ENCODE measurements around the gene CILP2.

The CILP2 gene, protein sequence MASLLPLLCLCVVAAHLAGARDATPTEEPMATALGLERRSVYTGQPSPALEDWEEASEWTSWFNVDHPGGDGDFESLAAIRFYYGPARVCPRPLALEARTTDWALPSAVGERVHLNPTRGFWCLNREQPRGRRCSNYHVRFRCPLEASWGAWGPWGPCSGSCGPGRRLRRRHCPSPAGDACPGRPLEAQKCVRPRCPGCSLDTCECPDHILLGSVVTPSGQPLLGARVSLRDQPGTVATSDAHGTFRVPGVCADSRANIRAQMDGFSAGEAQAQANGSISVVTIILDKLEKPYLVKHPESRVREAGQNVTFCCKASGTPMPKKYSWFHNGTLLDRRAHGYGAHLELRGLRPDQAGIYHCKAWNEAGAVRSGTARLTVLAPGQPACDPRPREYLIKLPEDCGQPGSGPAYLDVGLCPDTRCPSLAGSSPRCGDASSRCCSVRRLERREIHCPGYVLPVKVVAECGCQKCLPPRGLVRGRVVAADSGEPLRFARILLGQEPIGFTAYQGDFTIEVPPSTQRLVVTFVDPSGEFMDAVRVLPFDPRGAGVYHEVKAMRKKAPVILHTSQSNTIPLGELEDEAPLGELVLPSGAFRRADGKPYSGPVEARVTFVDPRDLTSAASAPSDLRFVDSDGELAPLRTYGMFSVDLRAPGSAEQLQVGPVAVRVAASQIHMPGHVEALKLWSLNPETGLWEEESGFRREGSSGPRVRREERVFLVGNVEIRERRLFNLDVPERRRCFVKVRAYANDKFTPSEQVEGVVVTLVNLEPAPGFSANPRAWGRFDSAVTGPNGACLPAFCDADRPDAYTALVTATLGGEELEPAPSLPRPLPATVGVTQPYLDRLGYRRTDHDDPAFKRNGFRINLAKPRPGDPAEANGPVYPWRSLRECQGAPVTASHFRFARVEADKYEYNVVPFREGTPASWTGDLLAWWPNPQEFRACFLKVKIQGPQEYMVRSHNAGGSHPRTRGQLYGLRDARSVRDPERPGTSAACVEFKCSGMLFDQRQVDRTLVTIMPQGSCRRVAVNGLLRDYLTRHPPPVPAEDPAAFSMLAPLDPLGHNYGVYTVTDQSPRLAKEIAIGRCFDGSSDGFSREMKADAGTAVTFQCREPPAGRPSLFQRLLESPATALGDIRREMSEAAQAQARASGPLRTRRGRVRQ

DNA sequence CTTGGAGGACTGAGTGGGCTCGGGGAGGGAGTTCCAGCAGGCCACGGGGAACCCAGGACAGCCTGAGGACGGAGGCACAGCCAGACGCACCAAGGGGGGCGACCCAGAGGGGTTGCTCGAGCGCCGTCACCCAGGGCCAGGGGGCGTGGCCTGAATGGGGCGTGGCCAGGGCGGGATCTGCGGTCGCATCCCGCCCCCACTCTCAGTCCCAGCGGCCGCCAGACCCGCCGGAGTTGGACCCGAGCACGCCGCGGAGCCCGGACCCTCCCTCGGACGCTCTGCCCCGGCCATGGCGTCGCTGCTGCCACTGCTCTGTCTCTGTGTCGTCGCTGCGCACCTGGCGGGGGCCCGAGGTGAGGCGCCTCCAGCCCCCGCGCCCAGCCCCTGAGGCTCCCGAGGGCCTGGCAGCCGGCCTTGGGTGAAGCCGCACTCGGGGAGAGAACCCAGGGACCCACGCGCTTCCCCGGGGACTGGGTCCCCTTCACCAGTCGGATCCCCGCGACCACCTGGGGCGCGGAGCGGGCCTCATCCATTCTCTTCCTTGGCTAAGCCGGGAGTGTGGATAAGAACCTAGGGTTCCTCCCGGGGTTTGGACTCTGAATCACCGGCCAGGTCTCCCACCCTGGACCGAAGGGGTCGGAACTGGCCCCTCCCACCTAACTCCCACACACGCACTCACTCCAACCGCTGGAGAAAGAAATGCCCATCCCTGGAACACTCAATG lies at the start of gene CILP2:
Gene CILP2, plus strand, starts transcription at position 205 of the 724 bp plus-strand sequence. Its CDS starts 85 bp downstream, at position 290.
- peak; percentile 18 to 21 for DNase-seq

DNA sequence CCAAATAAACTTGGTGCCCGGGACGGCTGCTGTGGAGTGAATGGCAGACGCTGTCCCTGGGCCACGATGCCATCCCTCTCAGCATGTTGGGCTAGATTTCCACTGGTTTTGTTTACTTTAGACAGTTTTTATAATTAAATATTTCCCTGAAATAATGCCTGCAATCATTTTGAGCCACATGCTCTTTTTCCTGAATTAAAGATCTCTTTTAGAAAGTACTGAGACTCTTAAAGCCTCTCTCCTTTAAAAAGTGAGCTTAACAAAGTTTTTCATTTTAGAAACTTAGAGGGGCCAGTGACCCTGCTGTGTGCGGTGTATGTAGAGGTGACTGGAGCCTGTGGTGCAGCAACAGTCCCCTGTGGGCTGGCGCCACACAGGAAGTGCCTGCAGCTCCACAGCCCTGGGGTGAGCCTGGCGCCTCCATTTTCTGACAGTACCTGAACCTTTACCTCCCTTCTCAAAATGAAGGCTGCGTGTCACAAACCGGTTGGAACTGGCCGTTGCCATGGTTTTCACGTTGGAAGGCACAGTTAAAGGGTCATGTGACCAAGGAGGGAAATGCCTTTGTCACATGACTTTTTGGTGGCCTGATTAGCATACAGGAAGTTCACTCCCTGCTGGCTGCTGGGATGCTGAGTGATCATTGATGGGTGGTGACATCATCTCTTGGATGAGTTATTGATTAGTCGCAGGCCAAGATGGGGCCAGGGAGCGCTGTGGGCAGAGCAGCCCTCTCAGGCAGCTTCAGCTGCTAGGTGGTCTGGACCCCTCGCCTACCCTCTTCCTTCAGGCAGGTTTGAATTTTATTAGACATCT lies 49.0 kb upstream of the CILP2 start:
- peak in 1 of 2 experiments; percentile 37 for DNase-seq

DNA sequence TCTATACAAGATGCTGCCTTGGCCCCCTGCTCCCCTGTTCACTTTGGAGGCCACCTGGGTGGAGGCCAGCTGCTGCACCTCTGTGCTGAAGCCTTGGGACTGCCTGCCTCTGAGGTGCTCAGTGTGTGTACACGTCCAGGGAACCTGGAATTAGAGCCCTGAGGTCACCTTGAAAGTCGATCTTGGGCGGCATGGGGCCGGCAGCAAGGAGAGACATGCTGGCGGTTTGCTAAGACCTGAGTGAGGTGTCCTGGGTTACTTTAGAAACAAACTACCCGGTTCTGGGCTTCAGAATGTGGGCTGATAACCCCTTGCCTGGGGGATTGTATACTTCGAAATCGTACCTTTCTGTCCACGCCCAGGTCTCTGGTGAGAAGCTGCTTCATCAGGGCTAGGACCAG lies 48.3 kb upstream of the CILP2 start:
- no peak for DNase-seq

DNA sequence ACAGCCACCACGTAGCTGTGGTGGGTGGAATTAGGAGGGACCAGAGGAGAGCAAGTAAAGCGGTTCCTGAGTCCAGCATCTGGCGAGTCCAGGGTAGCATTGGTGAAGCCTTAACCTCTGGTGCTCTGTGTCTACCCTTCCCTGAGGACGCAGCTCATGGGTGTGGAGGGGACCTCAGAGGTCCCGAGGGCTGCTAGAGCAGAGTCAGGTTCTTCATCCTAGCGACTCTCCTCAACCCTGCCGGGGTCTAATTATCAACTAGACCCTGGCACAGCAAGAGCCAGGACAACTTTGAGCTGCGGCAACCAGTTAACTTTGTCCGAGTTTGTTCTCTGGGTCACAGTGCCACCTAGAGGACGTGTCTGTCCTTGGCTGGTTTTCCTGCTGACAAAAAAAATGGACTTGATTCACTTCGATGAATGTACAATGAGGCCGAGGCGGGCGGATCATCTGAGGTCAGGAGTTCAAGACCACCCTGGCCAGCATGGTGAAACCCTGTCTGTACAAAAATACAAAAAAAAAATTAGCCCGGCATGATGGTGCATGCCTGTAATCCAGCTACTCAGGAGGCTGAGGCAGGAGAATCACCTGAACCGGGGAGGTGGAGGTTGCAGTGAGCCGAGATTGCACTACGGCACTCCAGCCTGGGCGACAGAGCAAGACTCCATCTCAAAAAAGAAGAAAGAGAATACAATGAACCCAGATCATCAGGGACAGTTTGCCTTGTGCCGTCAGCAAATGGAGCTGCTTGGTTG lies 47.7 kb upstream of the CILP2 start:
- peak; percentile 54 to 62 for DNase-seq

DNA sequence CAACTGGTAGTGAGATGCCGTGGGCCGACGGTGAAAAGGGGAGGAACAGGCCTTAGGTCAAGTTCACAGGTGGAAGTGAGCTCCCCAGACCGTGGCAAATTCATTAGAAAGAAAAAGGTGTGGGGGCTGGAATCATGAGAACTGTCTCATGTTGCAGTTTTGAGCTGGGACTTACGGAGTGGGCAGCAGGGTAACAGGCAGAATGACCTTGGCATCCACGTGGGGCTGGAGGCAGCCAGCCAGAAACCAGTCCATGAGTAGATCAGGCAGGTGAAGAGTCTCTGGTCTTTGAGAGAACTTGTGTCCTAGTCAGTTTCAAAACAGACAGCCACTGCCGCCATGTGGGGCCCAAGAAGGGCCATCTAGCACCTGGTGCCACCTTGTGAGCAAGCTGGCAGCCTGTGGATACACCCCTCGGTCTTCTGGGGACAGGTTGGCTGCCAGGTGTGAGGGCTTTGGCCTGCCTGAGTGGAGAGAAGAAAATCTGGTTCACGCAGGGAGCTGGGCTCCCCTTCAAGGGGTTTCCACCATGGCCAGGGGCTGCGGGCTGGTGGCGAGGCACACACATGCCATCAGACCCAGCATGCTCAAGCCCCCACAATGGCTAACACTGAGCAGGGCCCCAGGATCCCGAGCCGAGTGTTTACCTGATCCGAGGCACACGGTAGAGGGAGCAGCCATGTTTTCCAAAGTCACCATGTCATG lies 46.6 kb upstream of the CILP2 start:
- DNase-seq = no peak

DNA sequence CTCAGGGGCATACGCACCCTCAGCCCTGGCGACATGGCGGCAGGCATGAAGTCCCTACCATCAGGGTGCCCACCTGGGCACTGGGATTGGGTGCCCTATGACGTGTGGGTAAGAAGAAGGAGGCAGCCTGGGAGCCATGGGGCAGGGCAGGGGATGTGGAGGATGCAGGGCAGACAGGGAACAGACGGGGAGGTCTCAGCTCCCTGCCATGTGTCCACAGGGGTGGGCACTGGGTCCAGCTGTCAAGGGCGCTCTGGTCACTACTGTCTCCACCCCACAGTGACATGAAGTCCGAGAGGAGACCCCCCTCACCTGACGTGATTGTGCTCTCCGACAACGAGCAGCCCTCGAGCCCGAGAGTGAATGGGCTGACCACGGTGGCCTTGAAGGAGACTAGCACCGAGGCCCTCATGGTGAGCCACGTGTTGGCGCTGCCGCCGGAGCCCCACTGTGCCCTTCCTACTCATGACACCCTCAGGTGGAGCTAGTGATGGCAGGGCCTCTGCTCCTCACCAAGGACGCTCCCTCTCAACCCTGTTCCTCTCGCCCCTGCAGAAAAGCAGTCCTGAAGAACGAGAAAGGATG lies 45.9 kb upstream of the CILP2 start:
- DNase-seq = no peak

DNA sequence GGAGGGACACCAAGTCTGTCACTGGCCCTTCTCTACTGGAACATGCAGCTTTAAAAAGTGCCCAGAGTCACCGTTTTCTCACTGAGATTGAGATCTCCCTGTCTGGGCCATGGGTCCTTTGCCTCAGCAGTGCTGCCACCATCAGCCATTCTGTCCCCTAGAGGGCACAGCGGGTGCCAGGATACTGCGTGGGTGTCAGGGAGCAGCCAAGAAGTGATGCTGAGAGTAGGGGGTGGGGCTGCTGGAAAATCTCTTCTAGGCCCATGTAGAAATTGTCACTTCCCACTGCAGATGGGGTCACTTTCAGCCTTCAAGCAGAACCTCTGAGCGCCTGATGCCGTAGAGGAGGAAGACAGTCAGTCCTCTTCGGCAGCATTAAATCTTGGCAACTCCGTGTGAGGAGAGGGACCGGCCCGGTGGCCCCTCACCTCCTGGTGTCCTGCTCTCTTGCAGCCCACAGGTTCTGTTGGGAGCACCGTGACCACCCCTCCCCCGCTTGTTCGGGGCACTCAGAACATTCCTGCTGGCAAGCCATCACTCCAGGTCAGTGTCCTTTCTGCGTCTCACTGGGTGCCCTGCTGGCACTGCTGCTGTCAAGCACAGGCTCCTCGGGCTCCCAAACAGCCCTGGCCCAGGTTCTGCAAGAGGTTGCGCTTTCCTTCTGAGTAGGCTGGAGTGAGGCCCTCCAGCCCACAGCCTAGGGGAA lies 44.1 kb upstream of the CILP2 start:
- DNase-seq = no peak

DNA sequence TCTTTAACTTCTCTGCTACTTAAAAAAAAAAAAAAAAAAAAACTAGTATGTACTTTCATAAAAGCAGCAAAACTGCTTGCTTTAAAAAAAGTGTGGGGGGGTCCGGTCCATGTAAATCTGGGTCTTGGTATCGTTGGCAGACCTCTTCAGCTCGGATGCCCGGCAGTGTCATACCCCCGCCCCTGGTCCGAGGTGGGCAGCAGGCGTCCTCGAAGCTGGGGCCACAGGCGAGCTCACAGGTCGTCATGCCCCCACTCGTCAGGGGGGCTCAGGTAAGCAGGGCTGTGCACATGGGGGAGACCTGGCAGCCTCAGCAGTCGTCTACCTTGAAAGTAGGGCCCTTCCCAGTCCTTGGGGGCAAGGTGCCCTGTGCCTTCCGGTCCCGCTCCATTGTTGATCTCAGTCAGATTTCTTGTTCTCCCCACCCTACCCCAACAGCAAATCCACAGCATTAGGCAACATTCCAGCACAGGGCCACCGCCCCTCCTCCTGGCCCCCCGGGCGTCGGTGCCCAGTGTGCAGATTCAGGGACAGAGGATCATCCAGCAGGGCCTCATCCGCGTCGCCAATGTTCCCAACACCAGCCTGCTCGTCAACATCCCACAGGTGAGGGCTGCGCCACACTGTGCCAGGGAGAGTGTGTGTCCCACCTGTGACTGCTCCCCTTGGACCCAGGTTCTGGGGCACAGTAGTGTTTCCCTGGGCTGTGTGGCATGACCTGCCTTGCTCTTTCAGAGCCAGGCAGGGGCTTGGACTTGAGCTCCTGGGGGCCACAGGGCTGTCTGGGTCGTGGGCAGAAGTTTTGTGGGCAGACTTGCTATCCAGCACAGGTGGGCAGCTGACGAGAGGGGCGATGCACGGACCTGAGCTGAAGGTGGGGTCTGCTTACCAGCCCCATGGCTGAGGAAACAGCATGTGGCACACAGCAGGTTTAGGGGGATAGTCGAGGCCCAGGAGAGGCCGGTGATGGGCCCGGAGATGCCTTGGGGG lies 42.2 kb upstream of the CILP2 start:
- DNase-seq = no peak

DNA sequence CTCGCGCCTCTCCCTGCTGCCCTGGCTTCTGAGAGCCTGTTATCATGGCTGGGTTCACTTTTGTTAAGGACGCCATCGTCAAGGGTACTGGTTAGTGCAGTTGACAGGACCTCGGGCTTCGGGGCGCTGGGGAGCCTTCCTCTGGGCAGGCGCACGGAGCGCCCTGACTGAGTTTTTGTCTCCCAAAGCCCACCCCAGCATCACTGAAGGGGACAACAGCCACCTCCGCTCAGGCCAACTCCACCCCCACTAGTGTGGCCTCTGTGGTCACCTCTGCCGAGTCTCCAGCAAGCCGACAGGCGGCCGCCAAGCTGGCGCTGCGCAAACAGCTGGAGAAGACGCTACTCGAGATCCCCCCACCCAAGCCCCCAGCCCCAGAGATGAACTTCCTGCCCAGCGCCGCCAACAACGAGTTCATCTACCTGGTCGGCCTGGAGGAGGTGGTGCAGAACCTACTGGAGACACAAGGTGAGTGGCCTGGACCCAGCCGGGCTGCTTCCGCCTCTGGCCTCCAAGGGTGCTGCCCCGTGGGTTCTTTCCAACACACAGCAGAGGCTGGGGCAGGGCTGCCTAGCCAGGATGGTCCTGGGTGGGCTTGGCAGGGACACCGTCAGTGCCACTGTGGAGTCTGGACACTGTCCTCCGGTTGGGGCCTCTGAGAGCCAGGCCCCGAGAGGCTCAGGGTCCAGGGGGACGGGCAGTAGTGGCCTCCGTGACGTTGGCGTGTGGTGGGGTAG lies 39.6 kb upstream of the CILP2 start:
- no peak for DNase-seq

DNA sequence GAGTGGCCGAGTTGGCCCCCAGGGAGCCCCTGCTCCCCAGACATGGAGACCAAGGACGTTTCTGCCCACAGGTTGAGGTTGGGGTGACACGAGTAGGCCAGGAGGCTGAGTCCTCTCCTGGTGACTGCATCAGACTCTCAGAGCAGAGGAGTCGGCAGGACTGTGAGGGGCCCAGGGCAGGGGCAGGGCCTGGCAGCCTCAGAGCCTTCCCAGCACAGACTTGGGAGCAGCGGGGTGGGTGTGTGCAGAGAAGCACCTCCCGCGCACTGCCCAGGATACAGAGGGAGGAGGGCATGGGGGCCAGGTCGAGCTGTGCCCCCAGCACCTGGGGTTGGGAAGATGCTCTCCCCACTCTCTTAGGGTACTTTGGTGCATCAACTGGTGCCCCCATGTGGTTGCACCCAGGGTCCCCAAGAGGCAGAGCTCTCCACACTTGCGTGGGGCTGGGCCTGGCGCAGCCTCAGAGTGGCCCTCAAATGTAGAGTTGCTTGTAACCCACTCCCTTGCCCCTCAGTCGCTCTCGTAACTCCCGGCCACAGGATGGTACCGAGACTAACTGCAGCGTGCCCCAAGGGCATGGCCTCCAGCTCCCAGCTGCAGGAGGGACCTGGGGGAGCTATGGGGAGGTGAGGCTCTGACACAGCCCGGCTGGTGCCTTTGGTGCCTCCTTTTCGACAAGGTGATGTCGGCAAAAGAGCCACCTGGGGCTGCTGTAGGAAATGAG lies 38.6 kb upstream of the CILP2 start:
- no peak for DNase-seq

DNA sequence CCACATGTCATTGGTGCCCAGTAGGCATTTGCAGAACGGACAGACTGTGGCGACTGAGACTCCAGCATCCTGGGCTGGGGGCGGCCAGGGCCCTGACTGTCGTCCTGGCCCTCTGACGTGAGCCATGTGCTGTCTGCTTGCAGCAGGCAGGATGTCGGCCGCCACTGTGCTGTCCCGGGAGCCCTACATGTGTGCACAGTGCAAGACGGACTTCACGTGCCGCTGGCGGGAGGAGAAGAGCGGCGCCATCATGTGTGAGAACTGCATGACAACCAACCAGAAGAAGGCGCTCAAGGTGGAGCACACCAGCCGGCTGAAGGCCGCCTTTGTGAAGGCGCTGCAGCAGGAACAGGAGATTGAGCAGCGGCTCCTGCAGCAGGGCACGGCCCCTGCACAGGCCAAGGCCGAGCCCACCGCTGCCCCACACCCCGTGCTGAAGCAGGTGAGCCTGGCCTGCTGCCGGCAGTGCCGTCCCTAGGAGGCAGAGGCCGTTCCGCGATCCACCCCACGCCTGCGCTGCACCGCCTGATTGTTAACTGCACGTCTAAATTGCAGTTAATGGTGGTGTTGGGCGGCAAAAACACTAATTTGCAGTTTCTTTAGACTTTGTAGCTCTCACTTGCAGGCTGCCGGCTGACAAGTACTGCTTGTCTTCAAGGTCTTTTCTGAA lies 37.0 kb upstream of the CILP2 start:
- DNase-seq = no peak

DNA sequence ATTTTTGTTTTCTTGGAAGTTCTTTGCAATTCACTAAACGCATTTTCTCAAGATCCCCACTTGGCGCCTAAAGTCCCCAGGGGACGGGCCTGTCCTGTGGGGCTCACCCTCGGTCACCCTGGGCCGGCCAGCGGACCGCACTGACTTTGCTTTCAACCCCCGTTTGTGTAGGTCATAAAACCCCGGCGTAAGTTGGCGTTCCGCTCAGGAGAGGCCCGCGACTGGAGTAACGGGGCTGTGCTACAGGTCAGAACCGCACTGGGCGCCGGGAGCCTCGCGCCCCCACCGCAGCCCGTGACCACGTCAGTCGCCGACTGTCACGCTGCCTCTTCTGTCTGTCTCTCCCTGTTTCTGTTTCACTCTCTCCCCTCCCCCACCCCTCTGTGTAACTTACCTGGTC lies 36.3 kb upstream of the CILP2 start:
- DNase-seq = no peak

DNA sequence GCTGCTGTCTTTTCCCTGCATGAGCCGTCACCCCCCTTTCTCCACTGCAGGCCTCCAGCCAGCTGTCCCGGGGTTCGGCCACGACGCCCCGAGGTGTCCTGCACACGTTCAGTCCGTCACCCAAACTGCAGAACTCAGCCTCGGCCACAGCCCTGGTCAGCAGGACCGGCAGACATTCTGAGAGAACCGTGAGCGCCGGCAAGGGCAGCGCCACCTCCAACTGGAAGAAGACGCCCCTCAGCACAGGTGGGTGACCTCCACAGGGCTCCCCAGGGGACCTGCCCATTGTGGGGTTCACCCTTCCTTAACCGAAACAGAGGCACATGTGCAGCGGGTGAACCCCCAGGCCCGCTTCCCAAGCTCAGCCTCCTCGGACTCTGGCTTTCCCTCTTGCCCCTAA lies 35.8 kb upstream of the CILP2 start:
- no peak for DNase-seq

DNA sequence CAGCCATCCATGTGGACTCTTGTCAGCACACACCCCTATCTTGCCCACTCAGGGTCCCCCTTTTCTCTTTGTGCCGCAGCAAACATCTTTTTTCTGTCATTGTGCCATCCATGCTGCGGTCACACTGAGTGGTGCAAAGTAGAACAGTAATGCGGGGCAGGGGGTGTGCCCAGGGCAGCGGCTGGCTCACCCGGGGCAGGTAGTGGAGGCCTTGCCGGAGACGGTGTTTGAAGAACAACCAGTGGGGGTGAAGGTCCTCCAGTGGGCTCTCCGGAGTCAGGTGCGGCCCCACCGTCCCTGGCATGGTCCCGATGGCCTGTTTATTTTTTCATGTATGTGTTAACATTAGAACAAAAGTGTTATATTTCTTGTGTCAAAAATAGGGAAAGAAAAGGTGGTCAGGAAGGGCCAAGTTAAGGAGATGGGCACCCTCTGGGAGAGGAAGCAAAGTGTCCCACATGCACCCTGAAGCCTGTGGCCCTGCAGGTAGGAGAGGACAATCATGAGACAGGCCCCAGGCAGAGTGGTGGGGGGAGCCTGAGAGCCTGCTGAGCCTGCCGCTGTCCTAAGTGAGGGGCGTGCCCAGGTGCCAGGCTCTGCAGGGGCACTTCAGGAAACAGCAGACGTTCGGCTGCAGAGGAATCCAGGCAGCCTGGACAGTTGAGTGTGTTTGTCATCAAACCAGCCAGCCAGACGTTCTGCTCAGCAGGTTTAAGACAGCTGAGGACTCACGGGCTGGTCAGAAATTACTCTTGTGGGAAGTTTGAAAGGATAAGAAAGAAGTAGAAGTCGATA lies 35.1 kb upstream of the CILP2 start:
- DNase-seq = no peak

Data from NCI-H2081 (cell line).